ENCODE results near the gene ABCC4.
"Not testable (repeated sequence)": the region's sequence is repeated elsewhere in the genome, so short reads cannot be mapped to it uniquely, and the experiment has no call there.

Gene ABCC4

DNA sequence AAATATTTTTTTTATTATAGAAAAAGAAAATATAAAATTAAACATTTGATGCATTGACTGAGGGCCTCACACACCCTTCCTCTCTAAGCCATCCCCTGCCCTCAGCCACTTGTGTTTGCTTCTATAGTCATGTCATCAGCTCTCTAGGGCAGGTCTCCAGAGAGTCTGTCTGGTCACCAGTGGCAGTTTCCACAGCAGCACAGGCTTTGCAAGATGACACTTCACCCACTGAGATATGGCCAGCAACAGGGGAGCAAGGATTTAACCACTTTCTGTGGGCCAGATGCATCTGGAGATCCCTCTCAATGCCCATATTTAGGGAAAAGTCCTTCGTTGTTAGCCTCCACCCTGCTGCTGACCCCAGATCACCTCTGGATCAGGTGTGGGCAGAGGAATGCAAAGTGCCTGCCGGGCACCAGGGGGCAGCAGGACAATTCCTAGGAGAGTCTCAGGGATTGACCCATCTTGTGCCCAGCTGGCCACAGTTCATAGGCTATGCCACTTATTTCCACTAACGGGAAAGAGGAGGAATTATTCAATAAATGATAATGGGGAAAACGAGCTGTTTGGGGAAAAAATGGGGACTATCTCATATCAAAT lies 4.8 kb downstream of the ABCC4 start:
- DNase-seq: peak; percentile 67

DNA sequence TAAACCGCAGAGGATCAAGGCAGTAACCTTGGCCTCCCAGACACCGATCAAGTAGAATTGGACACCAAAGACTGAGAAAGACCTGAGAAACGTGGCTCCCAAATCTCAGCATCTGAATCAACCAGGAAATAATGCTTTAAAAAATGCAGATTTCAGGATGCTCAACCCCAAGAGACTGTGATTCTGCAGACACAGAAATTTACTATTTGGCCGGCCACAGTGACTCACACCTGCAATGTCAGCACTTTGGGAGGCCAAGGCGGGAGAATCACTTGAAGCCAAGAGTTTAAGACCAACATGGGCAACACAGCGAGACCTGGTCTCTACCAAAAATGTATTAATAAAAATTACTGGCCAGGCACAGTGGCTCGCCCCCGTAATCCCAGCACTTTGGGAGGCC lies 6.2 kb downstream of the ABCC4 start:
- DNase-seq: no peak

DNA sequence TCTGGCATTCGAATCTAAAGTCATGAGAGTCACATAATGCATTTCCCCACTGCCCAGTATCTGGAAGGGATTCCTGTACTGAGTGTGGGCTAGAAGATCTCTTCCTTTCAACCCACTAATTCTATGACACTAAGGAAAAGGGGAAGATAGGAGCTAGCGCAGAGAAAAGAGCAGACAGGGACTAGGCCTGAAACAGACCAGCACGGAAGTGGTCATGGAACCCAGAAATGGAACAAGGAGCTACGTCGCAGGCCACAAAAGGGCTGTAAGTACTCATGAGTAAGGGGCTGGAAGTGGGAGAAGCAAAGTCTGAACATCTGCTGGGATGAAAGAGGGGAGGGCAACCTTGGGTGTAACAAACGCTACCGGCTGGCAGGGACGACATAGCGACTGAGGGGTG lies 8.6 kb downstream of the ABCC4 start:
- DNase-seq: no peak

DNA sequence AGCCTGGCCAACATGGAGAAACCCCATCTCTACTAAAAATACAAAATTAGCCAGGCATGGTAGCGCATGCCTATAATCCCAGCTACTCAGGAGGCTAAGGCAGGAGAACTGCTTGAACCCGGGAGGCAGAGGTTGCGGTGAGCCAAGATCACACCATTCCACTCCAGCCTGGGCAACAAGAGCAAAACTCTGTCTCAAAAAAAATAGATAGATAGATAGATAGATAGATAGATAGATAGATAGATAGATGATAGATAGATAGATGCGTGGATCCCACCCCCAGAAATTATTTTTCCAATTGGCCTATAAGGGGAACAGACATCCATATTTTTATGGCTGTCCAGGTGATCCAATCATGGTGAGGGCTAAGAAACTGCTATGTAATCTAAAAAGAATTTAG lies 11.3 kb downstream of the ABCC4 start:
- not testable (repeated sequence) for DNase-seq

GRCh38 chr13:95289020-95289444 lies 12.2 kb downstream of the ABCC4 start:
- DNase-seq: peak; percentile 75

- no peak for DNase-seq
These were observed 16.8 kb downstream of the ABCC4 start for GRCh38 chr13:95284436-95284835.

DNA sequence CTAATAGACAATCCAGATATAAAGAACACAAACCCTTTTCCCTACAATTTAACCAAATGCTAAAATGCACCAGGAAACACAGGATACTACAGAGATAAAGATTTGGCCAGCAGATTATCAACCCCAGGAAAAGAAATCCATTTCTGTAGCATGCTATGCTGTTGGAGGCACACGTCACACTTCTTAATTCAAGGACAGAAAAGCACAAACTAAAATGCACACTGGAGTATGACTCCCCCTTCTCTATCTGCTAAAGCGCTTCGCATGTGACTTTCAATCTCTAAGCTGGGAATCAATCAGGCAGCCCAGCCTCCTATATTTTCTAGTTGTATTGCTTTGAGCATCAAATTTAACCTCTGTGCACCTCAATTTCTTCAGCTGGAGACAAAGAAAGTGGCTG lies 22.2 kb downstream of the ABCC4 start:
- DNase-seq: no peak

GRCh38 chr13:95276037-95276505 lies 25.2 kb downstream of the ABCC4 start:
- DNase-seq: no peak

- DNase-seq: no peak
These were observed 25.8 kb downstream of the ABCC4 start for GRCh38 chr13:95275322-95276036.

DNA sequence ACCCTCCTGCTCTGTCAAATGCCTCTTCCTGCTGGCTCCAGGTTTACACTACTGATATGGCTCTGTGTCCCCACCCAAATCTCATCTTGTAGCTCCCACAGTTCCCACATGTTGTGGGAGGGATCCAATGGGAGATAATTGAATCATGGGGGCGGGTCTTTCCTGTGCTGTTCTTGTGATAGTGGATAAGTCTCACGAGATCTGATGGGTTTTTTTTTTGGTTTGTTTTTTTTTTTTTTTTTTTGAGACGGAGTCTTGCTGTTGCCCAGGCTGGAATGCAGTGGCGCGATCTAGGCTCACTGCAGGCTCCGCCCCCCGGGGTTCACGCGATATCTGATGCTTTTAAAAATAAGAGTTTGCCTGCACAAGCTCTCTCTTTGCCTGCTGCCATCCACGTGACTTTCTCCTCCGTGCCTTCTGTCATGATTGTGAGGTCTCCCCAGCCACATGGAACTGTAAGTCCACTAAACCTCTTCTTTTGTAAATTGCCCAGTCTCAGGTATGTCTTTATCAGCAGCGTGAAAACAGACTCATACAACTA lies 27.6 kb downstream of the ABCC4 start:
- DNase-seq: peak; percentile 98

GRCh38 chr13:95272076-95272475 lies 29.2 kb downstream of the ABCC4 start:
- not testable (repeated sequence) for DNase-seq

DNA sequence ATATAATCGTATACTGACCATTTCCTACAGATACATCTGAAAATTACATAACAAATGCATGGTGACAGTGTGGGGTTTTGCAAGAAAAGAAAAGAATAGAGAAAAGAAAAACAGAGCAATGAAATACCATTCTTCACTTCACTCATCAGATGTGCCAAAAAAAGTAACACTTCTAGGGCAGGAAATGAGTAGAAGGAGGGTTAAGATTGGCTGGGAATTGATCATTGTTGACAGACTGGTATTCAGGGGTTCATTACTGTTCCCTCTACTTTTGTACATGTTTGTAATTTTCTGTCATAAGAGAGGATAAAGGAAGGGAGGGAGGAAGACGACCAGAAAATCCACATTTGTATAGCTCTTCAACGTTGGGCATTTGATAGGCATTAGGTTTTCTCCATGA lies 31.5 kb downstream of the ABCC4 start:
- DNase-seq: no peak

- DNase-seq: peak; percentile 88
These were observed 32.7 kb downstream of the ABCC4 start for GRCh38 chr13:95268343-95269065.

- peak; percentile 92 for DNase-seq
These were observed 33.4 kb downstream of the ABCC4 start for GRCh38 chr13:95267662-95268342.

DNA sequence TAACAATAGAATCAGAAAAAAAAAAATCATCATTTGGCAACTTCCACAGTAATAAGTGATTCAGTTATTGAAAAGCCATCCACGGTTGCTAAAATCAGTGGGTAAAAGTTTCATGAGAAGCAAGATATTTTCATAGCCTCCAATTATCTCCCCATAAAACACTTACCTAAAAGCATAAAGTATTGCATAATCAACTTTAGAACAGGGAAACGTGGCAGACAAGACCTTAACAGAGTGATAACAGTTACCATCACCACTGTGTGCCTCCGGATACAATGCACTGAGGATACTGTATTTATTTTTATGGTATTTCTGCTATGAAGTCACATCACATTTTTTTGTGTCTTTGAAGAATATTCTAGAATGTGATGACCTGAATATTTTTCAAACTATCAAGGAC lies 37.0 kb downstream of the ABCC4 start:
- peak; percentile 77 for DNase-seq

DNA sequence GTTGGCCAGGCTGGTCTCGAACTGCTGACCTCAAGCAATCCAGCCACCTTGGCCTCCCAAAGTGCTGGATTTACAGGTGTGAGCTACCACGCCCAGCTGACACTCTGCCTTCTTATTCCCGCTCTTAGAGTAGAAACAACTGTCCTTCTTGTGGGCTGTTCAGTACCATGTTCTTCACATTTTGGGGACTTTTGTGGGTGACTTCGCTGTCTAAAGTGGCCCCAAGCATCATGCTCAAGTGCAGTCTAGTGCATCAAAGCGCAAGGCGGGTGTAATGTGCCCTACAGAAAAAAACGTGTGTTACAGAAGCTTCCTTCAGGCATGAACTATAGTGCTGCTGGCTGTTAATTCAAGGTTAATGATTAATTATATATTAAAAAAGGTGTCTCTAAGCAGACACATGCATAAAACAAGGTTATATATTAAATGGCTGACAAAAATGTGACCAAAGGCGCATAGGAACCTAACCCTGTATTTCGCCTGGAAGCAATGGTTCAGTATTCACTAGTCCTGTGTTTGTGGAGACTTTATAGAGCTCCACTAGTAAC lies 38.3 kb downstream of the ABCC4 start:
- no peak for DNase-seq

DNA sequence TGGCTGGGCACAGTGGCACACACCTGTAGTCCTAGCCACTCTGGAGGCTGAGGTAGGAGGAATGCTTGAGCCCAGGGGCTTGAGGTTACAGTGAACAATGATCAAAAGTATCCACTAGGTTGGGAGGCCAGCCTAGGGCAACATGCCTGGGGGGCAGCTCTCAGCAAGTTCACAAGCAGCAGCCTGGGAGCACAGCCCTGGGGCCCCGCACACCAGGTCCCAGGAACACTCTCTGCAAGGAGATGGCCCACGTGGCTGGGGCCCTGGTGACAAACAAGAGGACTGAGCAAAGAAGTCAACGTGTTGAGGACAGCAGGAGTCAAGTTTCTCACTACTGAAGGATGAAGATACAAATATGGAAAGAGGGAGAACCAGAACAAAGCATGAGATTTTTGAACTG lies 39.3 kb downstream of the ABCC4 start:
- DNase-seq: no peak

- no peak for DNase-seq
These were observed 41.2 kb downstream of the ABCC4 start for GRCh38 chr13:95260031-95260525.

DNA sequence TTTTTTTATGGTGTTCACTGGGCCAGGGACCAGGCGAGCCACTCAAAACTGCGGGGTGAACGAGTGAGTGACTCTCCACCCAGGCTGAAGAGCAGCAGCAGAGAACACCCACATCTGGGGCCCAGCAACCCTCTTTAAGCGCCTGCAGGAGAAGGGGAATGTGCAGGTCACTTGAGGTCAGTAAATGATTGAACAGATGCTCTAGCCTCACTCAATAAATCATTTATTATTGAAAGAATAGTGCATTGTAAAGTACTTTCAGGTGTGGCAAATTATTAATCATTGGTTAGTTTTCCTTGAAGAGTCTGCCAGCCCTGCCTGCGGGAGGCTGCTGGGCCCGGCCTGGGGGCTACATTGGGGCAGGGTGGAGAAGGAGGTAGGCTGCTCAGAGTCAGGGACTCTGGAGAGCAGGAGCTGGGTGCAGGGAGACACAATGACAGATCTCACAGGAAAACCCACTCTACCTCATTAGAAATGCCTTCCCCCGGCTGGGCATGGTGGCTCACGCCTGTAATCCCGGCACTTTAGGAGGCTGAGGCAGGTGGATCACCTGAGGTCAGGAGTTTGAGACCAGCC lies 42.5 kb downstream of the ABCC4 start:
- no peak for DNase-seq

- DNase-seq: no peak
These were observed 43.2 kb downstream of the ABCC4 start for GRCh38 chr13:95258098-95258497.

DNA sequence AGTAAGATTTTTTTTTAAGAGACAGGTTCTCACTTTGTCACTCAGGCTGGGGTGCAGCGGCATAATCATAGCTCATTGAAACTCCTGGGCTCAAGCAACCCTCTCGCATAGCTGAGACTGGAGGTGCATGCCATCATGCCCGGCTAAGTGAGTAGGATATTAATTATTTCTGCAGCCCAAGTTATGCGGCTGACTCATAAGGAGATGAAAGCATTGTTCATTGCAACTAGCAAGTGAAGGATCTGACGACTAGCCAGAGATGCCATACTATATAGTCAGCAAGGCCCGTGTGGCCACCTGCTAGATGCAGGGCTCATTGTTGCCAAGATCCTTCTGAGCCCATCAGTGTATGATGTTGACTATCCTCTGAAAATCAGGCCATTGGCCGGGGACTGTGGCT lies 45.2 kb downstream of the ABCC4 start:
- DNase-seq: no peak

GRCh38 chr13:95255072-95255732 lies 46.0 kb downstream of the ABCC4 start:
- DNase-seq: no peak
